Stimulated activated CD4-positive, alpha-beta T cell treated with anti-CD3 and anti-CD28 coated beads, Interleukin-2, amount 100 ng/mL, for 48 hours (primary cell): ENCODE measurements around the gene RAB37.

Experiments
- DNase-seq, 2 donors: peaks; one replicate each; pipeline ENCODE4 v3.0.0-alpha.2; 2020

Gene RAB37

GRCh38 chr17:74764751-74765286 is 27.8 kb downstream of the RAB37 start:
- DNase-seq, result no peak

GRCh38 chr17:74766413-74766812 is 29.4 kb downstream of the RAB37 start:
- no peak for DNase-seq

- DNase-seq, result no peak
These were observed 30.1 kb downstream of the RAB37 start for GRCh38 chr17:74767111-74767516.

- DNase-seq, result no peak
These were observed 31.2 kb downstream of the RAB37 start for GRCh38 chr17:74768069-74768762.

GRCh38 chr17:74768763-74769114 is 31.7 kb downstream of the RAB37 start:
- no peak for DNase-seq

- DNase-seq, result no peak
These were observed 32.3 kb downstream of the RAB37 start for GRCh38 chr17:74769266-74769855.

GRCh38 chr17:74769856-74770497 is 32.9 kb downstream of the RAB37 start:
- DNase-seq, result no peak

- DNase-seq, result peak; percentile 57 to 62
These were observed 33.7 kb downstream of the RAB37 start for GRCh38 chr17:74770498-74771318.

GRCh38 chr17:74771319-74771914 is 34.4 kb downstream of the RAB37 start:
- DNase-seq, result no peak

GRCh38 chr17:74772053-74772452 is 35.0 kb downstream of the RAB37 start:
- no peak for DNase-seq

GRCh38 chr17:74773414-74773813 is 36.4 kb downstream of the RAB37 start:
- DNase-seq, result no peak

- DNase-seq, result no peak
These were observed 36.8 kb downstream of the RAB37 start for GRCh38 chr17:74773871-74774286.

GRCh38 chr17:74775409-74776043 is 38.5 kb downstream of the RAB37 start:
- no peak for DNase-seq

GRCh38 chr17:74776044-74776962 is 39.2 kb downstream of the RAB37 start, which contains the start of gene NAT9:
NAT9 (minus strand) TSS chr17:74776345; CDS start chr17:74775698, 647 bp downstream.
- peak; percentile 99 to 100 for DNase-seq

GRCh38 chr17:74776990-74777389 is 39.9 kb downstream of the RAB37 start:
- no peak for DNase-seq

- DNase-seq, result no peak
These were observed 41.0 kb downstream of the RAB37 start for GRCh38 chr17:74777901-74778515.

GRCh38 chr17:74778960-74779359 is 41.9 kb downstream of the RAB37 start:
- DNase-seq, result no peak

GRCh38 chr17:74779501-74779900 is 42.4 kb downstream of the RAB37 start:
- no peak for DNase-seq

GRCh38 chr17:74779948-74780400 is 42.9 kb downstream of the RAB37 start:
- peak in 1 of 2 donors; percentile 49 for DNase-seq
